GM18517 (cell line): Measurements from ENCODE around the gene SNX27.

Experiments used
- ATAC-seq: cut with Tn5 transposase; IDR thresholded peaks from one replicate; pipeline ENCODE4 v1.9.1; 2021; ENCODE audit warnings: mild to moderate bottlenecking, moderate library complexity; ENCODE audit not compliant: unreplicated experiment

SNX27 gene

DNA sequence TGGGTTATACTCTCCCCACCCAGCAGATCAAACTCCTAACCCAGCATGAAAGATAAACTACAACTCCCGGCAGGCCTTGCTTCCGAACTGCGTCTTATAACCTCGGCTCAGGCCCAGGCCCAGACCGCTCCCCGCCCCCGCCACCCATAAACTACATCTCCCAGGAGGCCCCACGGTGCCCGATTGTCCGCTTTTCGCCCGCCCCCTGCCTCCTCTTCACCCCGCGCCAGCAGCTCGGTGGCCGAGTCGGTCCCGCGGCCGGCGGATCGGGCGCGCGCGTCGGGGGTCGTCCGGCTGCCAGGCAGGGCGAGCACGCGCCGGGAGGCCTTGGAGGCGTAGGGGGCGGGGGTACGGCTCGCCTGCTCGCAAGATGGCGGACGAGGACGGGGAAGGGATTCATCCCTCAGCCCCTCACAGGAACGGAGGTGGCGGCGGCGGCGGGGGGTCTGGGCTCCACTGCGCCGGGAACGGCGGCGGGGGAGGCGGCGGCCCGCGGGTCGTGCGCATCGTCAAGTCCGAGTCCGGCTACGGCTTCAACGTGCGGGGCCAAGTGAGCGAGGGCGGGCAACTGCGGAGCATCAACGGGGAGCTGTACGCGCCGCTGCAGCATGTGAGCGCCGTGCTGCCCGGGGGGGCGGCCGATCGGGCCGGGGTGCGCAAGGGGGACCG lies at the start of gene SNX27:
SNX27 (plus strand) TSS at position 219 of the 669 bp plus-strand sequence; CDS start at position 371, 152 bp downstream.
- peak; percentile 96 for ATAC-seq

DNA sequence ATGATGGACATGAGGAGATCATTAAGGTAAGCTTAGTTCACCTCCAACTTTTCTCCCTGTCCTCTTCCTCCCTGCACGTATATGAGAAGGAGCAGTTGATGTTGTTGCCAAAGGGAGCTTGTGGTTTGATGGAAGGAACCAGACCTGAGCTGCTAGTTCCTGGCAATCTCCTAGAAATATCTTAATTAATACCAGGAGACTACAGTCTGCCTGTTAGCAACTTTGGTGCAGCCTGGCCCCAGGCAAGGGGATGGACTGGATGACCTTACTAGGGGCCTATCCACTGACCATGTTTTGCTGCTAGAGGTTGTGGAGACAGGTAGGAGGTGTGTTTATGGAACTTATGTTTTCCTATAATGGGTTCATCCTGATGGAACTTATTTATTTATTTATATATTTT lies 49.2 kb upstream of the SNX27 start:
- ATAC-seq = no peak

DNA sequence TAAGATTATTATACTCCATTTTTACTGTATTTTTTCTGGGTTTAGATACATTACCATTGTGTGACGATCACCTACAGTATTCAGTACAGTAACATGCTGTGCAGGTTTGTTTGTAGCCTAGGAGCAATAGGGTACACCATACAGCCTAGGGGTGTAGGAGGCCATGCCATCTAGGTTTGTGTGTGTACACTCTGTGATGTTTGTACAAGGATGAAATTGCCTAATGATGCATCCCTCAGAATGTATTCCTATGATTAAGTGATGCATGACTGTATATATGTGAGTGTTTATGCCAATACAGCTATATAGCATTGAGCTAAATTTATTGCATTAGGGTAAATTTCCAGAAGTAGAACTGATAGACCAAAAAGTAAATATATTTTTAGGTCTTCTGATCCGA lies 48.5 kb upstream of the SNX27 start:
- ATAC-seq = no peak

DNA sequence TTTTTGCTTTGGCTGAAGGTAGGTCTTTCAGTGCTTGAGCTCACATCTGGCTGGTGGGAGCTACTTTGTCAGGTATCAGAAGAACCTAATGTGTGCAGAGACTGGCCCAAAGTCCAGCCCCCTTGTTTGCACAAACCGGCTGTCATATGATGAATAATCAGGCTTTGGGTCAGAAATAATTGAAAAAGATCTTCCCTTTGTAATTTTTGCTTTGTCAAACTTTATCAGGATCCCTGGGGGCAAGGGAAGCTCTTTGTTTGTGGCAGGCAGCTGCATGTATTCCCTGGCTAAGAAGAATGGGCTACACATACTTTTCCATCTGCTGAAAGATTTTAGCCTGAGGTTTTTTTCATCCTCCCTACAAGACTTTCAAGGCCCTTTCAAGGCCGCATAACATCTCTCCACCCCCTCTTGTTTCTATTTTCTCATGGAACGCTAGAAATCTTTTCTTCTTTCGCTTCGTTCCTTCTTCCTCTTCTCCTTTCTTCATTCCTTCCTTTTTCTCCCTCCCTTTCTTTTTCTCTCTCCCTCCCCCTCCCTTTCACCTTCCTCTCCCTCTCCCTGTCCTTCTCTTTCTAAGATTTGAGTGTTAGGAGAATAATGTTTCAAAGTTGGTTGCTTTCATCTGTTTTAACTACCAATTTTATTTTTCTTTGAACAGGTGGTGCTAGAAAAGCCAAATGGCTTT lies 46.2 kb upstream of the SNX27 start:
- ATAC-seq = no peak

DNA sequence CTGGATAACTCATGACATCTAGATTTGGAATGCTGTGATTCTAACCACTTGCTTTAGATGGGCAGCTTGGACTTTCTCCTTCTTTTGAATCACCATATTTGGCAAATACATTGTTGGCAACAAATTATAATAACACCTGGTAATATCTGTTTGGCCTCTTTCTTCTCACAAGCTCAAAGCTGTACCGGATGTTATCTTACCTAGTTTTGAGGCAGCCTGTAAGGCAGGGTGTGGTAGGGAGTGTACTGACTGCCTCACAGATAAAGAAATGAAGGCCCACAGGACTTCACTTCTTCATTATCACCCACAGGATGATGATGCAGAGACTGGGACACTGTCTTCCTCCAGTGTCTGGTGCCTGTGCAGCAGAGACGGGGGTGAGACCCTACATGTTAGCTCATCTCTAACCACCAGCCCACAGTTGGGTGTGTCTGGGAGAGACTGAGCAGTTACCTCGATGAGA lies 43.2 kb upstream of the SNX27 start:
- ATAC-seq = no peak

DNA sequence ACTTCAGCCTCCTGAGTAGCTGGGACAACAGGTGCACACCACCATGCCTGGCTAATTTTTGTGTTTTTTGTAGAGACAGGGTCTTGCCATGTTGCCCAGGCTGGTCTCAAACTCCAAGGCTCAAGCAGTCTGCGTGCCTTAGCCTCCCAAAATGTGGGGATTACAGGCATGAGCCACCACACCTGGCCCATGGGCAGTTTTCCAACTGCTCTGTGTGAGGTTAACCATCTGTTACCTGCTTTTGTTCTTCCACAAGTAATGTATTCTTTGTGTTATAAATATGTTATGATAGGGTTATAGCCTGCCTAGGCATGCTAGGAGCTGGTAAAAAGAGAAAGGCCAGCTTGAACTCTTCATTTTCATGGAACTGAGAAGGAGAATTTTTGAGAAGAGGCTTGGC lies 41.0 kb upstream of the SNX27 start:
- no peak for ATAC-seq

DNA sequence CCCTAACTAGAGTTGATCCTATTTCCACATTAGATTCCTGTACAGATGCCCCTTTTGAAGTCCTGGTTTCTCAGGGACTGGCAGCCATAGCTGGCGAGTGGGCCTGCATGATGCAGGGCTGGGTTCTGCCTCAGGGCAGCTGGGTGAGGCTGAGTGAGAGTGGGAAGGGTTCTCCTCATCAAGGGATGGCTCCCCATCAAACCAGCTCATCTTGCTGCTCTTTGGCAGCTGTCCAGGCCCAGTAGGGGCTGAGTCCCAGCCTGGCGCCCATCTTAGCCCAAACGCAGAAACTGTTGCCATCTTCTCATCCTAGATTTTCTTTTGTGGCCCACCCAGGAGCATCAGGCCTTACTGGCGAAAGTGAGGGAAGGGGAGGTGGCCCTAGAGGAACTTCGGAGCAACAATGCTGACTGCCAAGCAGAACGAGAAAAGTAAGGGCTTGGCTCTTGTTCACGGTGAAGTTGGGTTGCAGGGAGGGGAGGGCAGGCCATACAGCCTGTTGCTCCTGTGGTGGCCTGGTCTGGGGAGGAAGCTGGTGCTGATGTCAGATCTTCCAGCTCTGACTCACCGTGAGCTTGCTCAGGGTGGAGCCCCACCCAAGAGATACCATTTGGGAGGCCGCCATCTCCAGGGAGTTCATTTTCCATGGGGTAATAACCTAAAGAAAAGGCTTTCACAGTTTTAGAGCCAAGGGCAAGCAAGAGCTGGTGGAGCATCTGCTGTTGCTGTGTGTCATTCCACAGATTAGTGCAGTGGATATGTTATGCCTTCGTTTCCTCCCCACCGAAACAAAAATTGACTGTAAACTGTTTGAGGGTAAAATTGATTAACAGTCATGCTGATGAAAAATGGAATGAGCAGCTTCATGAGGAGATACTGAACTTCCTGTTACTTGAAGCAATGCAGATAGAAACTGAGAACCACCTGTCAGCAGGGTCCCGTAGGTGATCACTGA lies 37.0 kb upstream of the SNX27 start:
- ATAC-seq = no peak

DNA sequence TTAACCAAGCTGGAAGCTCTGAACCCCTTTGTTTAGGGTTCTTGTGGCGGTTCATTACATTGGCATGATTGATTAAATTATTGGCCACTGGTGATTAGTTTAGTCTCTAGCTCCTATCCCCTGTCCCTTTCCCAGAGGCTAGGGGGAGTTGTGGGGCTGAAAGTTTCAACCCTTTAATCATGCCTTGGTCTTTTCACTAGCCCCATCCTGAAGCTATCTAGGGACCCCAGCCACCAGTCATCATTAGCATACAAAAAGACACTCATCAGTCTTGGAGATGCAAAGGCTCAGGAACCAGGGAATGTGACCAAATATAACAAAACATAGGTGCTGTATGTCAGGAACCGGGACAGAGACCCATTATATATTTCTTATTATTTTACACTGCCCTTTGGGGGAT lies 34.7 kb upstream of the SNX27 start:
- ATAC-seq = no peak

DNA sequence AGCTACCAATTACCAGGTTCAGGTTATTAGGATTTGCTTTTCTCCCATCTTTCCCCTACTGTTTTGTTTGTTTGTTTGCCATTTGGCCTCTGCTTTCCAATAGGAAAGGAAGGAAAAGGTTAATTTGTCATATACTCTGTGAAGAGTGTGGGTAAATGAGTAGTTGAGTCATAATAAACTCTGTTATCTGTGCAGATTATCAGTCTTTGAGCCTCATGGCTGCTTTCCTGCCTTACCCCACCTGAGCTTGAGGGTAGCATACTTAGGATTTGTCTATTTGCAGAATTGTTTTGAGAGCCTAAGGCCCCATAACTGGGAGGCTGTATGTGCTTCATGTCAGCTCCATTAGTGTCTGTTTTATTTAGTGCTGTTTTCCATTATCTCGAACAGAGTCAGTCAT lies 32.9 kb upstream of the SNX27 start:
- ATAC-seq = no peak

DNA sequence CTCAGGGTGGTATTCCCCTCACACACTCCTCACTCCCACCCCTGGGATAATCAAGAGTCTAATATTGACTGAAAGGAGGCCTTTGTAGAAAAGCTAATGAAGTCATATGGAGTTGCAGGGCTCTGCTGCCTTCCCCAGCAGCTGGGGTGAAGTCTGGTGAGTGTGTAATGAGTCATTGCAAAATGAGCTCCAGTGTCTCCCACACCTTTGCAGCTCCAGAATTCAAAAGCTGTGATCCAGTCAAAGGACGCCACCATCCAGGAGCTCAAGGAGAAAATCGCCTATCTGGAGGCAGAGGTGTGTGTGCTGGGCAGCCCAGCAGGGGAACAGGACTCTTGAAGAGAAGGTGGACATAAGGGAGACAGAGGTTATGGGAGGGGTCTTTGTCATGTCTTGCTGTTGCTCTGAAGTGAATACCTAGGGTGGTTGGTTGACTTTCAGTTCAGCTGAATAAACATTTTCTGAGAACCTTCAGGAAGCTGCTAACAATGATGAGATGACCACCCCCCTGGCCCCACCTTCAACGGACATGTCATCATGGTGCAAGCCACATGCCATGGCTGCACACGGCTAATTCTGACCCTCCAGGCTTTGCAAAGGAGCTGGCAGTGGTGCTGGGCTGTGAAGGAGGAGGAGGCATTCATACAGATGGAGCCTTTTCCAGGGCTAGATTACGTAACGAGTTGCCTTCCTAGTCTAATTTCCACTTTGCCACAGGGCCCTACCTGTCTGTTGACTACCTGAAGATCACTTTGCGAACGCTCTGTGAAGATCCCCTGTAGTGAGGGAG lies 32.2 kb upstream of the SNX27 start:
- ATAC-seq = no peak

DNA sequence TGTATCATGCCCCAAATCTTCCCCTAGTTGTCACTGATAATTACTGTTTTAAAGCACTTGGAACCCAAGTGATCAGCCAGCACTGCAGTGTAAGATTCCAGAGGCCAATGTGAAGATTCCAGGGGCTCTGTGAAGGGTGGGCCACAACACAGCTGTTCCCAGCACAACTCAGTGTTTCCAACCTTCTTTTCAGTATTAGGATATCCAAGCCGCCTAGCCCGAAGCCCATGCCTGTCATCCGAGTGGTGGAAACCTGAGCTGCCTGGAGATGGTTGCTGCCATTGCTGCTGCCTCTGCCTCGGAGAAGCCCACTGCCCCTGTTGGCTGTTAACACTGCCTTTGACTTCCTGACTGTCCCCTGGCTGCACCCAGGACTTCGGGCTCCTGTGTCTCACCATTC lies 30.4 kb upstream of the SNX27 start:
- ATAC-seq = no peak

DNA sequence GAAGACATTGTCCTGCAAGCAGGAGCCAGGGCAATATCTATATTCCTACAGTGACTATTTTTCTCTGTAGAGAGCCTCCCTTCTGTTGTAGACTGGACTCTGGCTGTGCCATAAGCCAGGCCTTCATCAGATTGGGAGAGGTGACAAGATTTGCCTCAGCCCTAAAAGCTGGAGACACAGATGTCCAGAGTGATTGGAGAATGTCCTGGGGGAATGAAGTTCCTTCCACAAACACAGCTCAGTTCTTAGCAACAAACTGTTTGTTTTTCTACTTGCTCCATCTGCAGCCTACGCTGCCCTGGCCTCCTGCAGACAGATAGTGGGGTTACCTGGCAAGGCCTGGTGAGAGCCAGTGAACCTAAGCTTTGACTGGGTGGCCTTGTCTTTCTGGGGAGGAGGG lies 29.9 kb upstream of the SNX27 start:
- no peak for ATAC-seq

DNA sequence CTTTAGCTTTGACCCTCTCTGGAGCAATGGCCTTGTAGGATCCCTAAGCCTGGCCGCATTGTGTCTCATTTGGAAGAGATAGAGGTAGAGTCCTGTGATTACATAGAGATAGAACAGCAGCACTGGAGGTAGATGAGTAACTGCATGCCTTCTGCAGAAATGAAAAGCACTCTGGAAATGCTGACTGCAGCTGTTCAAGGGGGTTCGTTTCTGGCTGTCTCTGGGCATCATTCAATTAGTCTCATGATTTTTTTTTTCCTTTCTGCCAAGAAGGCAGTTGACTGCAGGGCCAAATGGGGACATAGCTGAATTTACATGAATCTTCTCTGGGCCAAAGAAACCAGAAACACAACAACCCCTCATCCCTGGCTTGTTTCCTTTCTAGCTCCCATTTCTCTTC lies 28.1 kb upstream of the SNX27 start:
- no peak for ATAC-seq

DNA sequence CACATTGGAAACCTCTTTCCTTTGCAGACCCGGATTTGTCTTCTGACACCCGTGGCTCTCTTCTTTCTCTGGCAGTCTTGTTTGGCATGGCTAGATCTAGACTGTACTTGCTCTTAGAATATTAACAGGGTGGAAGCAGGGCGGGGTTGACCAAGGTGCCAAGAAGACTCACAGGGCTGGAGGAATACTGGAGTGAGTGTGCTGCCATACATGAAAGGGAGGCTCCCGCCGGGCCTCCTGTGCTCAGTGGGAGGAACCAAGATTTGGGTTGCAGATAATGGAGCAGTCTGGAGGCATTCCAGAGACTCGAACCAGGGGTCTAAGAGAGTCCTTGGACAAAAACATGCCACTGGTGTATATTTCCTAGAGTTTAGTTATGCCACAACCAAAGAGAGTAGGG lies 27.6 kb upstream of the SNX27 start:
- no peak for ATAC-seq

DNA sequence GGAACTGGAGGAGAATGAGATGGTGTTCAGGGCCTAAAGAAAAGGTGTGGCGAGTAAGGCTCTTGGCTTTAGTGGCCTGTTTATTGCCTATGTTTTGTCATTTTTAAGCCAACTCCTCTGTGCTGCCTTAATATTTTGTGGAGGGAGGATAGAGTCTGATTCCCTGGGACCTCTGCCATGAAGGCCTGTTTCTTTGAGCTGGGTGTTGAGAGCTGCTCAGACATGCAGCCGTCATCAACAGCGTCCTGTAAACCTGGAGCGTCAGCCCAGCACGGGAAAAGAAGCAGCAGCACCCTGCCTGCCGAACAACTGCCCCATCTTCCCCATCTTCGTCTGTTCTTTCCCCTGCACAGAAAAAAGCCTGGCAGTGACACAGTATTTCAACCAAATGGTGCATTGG lies 27.1 kb upstream of the SNX27 start:
- no peak for ATAC-seq

DNA sequence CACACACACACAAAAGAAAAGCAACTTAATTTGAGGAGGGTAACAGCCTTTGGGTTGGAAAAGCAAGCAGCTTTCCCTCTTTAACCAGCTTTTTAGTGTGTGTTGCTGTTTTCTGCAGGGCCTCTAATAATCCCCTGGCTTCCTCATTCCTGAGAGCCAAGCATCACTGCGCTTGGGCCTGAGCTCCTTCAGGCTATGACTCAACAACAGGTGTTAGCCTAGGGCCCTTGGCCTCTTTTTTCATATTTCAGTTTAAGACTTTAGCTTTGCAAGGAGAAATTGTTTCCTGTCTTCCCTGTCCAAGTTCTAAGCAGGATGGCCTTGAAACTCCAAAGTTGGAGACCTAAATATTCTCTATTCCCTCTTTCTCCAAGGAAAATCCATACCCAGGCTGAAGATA lies 26.2 kb upstream of the SNX27 start:
- ATAC-seq = no peak

DNA sequence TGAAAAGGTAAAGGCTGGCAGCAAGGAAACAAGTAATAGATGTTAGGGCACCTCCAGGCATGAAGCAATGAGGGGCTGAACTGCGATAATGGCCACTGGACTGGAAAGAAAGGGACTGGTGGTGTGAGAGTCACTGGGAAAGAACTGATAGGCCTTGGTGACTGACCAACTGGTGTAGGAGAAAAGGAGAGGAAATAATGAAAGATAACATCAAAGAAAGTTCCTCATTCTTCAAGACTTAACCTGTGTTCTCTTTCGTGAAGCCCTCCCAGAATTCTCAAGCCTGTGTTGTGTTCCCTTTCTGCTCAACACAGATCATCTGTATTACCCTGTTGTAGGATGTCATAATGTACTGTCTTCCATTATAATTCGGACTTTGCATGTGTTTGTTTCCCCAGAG lies 20.9 kb upstream of the SNX27 start:
- no peak for ATAC-seq

DNA sequence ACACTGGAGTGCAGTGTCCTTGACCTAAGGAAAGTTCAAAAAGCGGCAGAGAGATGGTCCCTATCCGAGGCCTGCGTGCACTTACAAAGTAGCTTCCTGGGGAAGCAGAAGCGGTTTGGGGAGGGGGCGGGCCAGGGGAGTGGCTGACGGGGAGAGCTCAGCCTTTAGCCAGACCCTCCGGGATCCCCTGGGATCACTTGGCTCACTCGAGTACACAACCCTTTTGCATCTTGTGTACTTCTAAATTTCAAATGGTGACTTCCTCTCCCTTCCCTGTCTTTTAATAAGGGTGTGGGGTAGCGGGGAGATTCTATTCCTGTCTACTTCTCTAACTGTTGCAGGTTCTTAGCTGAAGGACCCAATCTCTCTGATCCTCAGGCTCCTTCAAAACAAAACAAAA lies 18.1 kb upstream of the SNX27 start:
- ATAC-seq = no peak

DNA sequence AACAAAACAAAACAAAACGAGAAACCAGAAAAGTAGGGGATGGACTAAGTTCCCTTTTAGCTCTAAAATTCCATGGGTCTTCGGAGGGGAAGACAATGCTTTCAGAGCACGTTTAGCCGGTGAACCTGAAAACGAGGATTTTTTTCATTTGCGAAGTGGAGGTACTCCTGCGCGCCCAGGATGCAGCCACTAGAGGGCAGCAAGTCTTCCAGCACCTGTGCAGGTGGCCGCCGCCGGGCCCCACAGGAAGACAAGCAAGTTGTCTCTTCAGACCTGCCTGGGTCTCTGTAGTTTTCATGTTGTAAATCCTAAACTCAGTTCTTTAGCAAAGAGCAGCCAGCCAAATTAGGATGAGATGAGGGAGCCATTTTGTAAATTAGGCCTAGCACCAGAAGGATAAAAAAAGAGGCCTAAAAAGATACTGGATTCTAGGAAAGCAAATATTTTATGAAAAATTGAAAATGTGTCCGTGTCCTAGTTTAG lies 17.7 kb upstream of the SNX27 start:
- ATAC-seq = no peak

DNA sequence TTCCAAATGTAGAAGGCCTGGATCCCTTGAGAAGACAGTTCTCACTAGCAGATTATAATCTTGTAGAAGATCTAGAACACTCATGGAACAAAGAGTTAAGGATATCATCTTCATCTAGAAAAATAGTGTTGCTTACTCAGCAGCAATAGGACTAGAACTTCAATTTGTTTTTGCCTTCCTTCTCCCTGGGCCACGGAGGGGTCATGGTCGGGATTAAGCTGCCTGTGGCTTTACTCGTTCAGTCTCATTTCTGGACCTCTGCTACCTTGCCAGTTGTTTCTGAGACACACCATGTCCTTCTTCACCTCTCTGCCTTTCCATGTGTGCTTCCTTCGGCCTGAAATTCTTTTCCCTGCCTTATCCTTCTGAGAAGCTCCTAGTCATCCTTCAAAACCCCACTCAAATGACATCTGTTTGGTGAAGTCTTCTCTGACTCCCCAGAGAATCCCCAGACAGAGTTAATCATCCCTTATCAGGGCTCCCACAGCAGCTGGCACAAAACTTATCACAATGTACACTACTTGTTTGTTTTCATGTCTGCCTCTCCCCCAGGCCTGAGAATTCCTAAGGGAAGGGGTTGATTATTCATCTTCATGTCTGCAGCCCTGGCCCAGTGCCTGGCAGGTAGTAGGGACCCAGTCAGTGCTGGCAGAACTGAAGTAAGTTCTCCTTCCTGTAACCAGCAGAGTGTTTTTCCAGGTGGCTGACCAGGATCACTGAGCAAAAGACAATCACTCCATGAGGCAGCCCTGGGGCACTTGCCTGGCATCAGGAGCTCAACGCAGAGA lies 15.5 kb upstream of the SNX27 start:
- no peak for ATAC-seq
